Measurements from ENCODE around the gene TM4SF18. TPM values are rescaled to one million over a fixed set of nuclear protein-coding genes. Genes with fewer than 3 reads are reported as not detected.
"Not testable (repeated sequence)": the region's sequence is repeated elsewhere in the genome, so short reads cannot be mapped to it uniquely, and the experiment has no call there.

Gene TM4SF18
- total RNA-seq, 1 experiment from 2014 or later, result not detected

GRCh38 chr3:149340310-149340933, 7.0 kb upstream of the TM4SF18 start:
- H3F3A ChIP-seq (ENCODE audit: insufficient read depth, low read depth), result peaks cover 28% of the 10 kb centered on the region
- H2AFZ ChIP-seq, result peak overlapping the region; percentile 68; the same call in 1 of the 2 replicates
- DNase-seq, result peak in 1 of 2 experiments; percentile 38
- H3K4me2 ChIP-seq, result peak overlapping the region; percentile 72
- no peaks in the 10 kb centered on the region for H3K79me2 ChIP-seq (ENCODE audit: low read depth)
- peak overlapping the region; percentile 97 for H3K27ac ChIP-seq
- ChIA-PET POLR2A (ENCODE audit: unreplicated experiment) (interaction anchor here (0.5 to 0.7 kb wide), 8 partner anchors 18 to 200 kb away, joined by 3 to 7 read pairs (median 3); partner anchors contain the start of gene TM4SF1), CTCF (interaction anchor here (0.8 to 1.1 kb wide), 2 partner anchors 65 to 220 kb away, joined by 3 to 4 read pairs; no protein-coding TSS in a partner anchor)
- no peaks in the 10 kb centered on the region for H3K36me3 ChIP-seq (ENCODE audit: low read depth)
- intact Hi-C loops (cut with micrococcal nuclease; ENCODE audit: unreplicated experiment), result loop anchor here (1.0 to 2.0 kb wide), 6 partner anchors 24 to 140 kb away; no protein-coding TSS in a partner anchor
- H3K4me3 ChIP-seq, result peak overlapping the region; percentile 20; the same call in 1 of the 2 replicates
- TF ChIP-seq EZH2 (IDR thresholded peaks at IDR 0.05; ENCODE audit: low read depth) (no peak), CTCF (conservative IDR thresholded peaks at IDR 0.05) (no peak)
- BruUV-seq (replicated peaks), result TSS peak; percentile 92
- H3K27me3 ChIP-seq (ENCODE audit: insufficient read depth, low read depth), result no peaks in the 10 kb centered on the region
- no peaks in the 10 kb centered on the region for H3K9me2 ChIP-seq (ENCODE audit: insufficient read depth)
- H4K20me1 ChIP-seq (ENCODE audit: insufficient read depth), result no peaks in the 10 kb centered on the region
- peaks cover 41% of the 10 kb centered on the region for H3K4me1 ChIP-seq (replicated peaks; ENCODE audit: insufficient read depth)
- H3K9me3 ChIP-seq (ENCODE audit: insufficient read depth, low read depth), result peaks cover 8% of the 10 kb centered on the region

- no TSS peak for BruUV-seq (replicated peaks)
- Histone ChIP-seq H3K4me3 (peak overlapping the region; percentile 20; the same call in 1 of the 2 replicates), H3K4me1 (replicated peaks; ENCODE audit: insufficient read depth) (peaks cover 41% of the 10 kb centered on the region)
Measured at GRCh38 chr3:149339931-149340309, 6.5 kb upstream of the TM4SF18 start.

GRCh38 chr3:149337486-149337885, 4.0 kb upstream of the TM4SF18 start:
- intact Hi-C loops (cut with micrococcal nuclease; ENCODE audit: unreplicated experiment); H3K9me2 ChIP-seq (ENCODE audit: insufficient read depth); H4K20me1 ChIP-seq (ENCODE audit: insufficient read depth); H3K36me3 ChIP-seq (ENCODE audit: low read depth); H2AFZ ChIP-seq; H3K27ac ChIP-seq; POLR2A ChIA-PET (ENCODE audit: unreplicated experiment); H3K4me3 ChIP-seq; H3K4me2 ChIP-seq; H3K9me3 ChIP-seq (ENCODE audit: insufficient read depth, low read depth); H3K79me2 ChIP-seq (ENCODE audit: low read depth); DNase-seq; H3K27me3 ChIP-seq (ENCODE audit: insufficient read depth, low read depth); BruUV-seq (replicated peaks); CTCF ChIA-PET: not testable (repeated sequence)
- Histone ChIP-seq H3K4me1 (replicated peaks; ENCODE audit: insufficient read depth) (peaks cover 32% of the 10 kb centered on the region), H3F3A (ENCODE audit: insufficient read depth, low read depth) (peaks cover 28% of the 10 kb centered on the region)

More at GRCh38 chr3:149339931-149340309, 6.5 kb upstream of the TM4SF18 start:
- Histone ChIP-seq H3K9me2 (ENCODE audit: insufficient read depth) (no peaks in the 10 kb centered on the region), H3K27ac (peak overlapping the region; percentile 97), H3K27me3 (ENCODE audit: insufficient read depth, low read depth) (no peaks in the 10 kb centered on the region), H3F3A (ENCODE audit: insufficient read depth, low read depth) (peaks cover 28% of the 10 kb centered on the region), H3K9me3 (ENCODE audit: insufficient read depth, low read depth) (peaks cover 8% of the 10 kb centered on the region), H3K36me3 (ENCODE audit: low read depth) (no peaks in the 10 kb centered on the region), H2AFZ (peak overlapping the region; percentile 68; the same call in 1 of the 2 replicates), H3K4me2 (peak overlapping the region; percentile 72), H4K20me1 (ENCODE audit: insufficient read depth) (no peaks in the 10 kb centered on the region), H3K79me2 (ENCODE audit: low read depth) (no peaks in the 10 kb centered on the region)
- CTCF ChIA-PET, result interaction anchor here (1.1 kb wide), 1 partner anchor 219 kb away, joined by 3 read pairs; no protein-coding TSS in a partner anchor
- intact Hi-C loops (cut with micrococcal nuclease; ENCODE audit: unreplicated experiment), result loop anchor here (1.0 to 2.0 kb wide), 6 partner anchors 23 to 140 kb away; no protein-coding TSS in a partner anchor
- DNase-seq, result peak; percentile 93 to 98
- TF ChIP-seq EZH2 (IDR thresholded peaks at IDR 0.05; ENCODE audit: low read depth) (no peak), CTCF (conservative IDR thresholded peaks at IDR 0.05) (no peak)
- POLR2A ChIA-PET (ENCODE audit: unreplicated experiment), result interaction anchor here (0.5 to 0.7 kb wide), 3 partner anchors 30 to 371 kb away, joined by 3 to 7 read pairs (median 4); no protein-coding TSS in a partner anchor

All from PC-9 (cell line).